A549 (cell line): ENCODE results near the gene RAP1GAP2. TPM values are rescaled to one million over a fixed set of nuclear protein-coding genes. Genes with fewer than 3 reads are reported as not detected.

Source experiments
- ATAC-seq, 2 experiments: fragments of 200-7000 bp in 1 of 2; fragments of >200 bp in 1 of 2; cut with Nextera tagmentation in 1 of 2; cut with Tn5 transposase in 1 of 2; 3 replicates each; pipeline versions ENCODE4 v1.8.0 to v1.9.1; 2018 to 2020; ENCODE audit warnings: mild to moderate bottlenecking in 1 of 2, moderate library complexity in 1 of 2
- CTCF ChIA-PET: fragments of 300-600 bp; sonication (Branson Sonifier 250); formaldehyde crosslinking; extraction: SDS; loops from one replicate; lab custom pipeline; 2021; ENCODE audit warnings: antibody characterized with exemption, inconsistent platforms; lab: Yijun Ruan, JAX
- POLR2A ChIA-PET: fragments of 350-600 bp; formaldehyde crosslinking; extraction: SDS; loops from one replicate; lab custom pipeline; 2021; ENCODE audit warnings: antibody characterized with exemption, inconsistent platforms; lab: Yijun Ruan, JAX
- DNase-seq, 2 experiments: peaks; one replicate each; pipeline versions ENCODE4 v3.0.0 to v3.0.0-alpha.2; 2011 to 2016; ENCODE audit warnings: low read depth in 1 of 2, low spot score in 1 of 2
- FAIRE-seq: peaks from 2 replicates; lab custom pipeline; 2011; peaks lifted over from hg19 to GRCh38; lab: Jason Lieb, UNC
- H3K27ac ChIP-seq, 2 experiments: fragments of >200 bp; sonication (Bioruptor Twin); formaldehyde crosslinking; 3 replicates each; pipeline ENCODE4 v1.5.1; 2016 to 2017
- H3K4me1 ChIP-seq: fragments of >200 bp; sonication (Bioruptor Twin); formaldehyde crosslinking; 3 replicates; pipeline ENCODE4 v1.6.1; 2016
- H3K4me2 ChIP-seq: fragments of >200 bp; sonication (Bioruptor Twin); formaldehyde crosslinking; 3 replicates; pipeline ENCODE4 v1.6.1; 2016
- H3K4me3 ChIP-seq: fragments of >200 bp; sonication (Bioruptor Twin); formaldehyde crosslinking; 3 replicates; pipeline ENCODE4 v1.5.1; 2016
- H3K9me3 ChIP-seq: fragments of >200 bp; sonication (Bioruptor Twin); formaldehyde crosslinking; 3 replicates; pipeline ENCODE4 v1.6.1; 2016
- BCL3 ChIP-seq: fragments of >200 bp; sonication (Bioruptor Twin); formaldehyde crosslinking; IDR thresholded peaks from 3 replicates; pipeline ENCODE4 v1.6.1; 2016
- CTCF ChIP-seq: fragments of >200 bp; sonication (Bioruptor Twin); formaldehyde crosslinking; IDR thresholded peaks from 3 replicates; pipeline ENCODE4 v1.5.1; 2016
- EP300 ChIP-seq, 2 experiments: fragments of >200 bp; sonication (Bioruptor Twin); formaldehyde crosslinking; IDR thresholded peaks; 2 replicates in 1 of 2; 3 replicates in 1 of 2; pipeline ENCODE4 v1.6.1; 2016 to 2017
- FOSL2 ChIP-seq, 2 experiments: fragments of 450-650 bp in 1 of 2; fragments of >200 bp in 1 of 2; sonication (Bioruptor Twin) in 1 of 2; formaldehyde crosslinking; IDR thresholded peaks; 2 replicates each; pipeline versions ENCODE4 v1.5.0 to v1.6.1; 2016 to 2020; ENCODE audit warnings: mild to moderate bottlenecking in 1 of 2, moderate library complexity in 1 of 2
- GATA3 ChIP-seq: IDR thresholded peaks from 2 replicates; pipeline ENCODE4 v1.6.1; 2012; ENCODE audit warnings: borderline replicate concordance
- HMGXB4 ChIP-seq: fragments of 250-450 bp; sonication (Bioruptor Pico); IDR thresholded peaks from 2 replicates; pipeline ENCODE4 v1.5.0; 2021; ENCODE audit warnings: mild to moderate bottlenecking, moderate library complexity, borderline replicate concordance
- HOXB13 ChIP-seq: fragments of 250-450 bp; sonication (Bioruptor Pico); IDR thresholded peaks from 2 replicates; pipeline ENCODE4 v1.5.0; 2020; ENCODE audit warnings: low read depth, mild to moderate bottlenecking, moderate library complexity
- HOXB5 ChIP-seq: fragments of 250-450 bp; sonication (Bioruptor Pico); IDR thresholded peaks from 2 replicates; pipeline ENCODE4 v1.5.0; 2020; ENCODE audit warnings: mild to moderate bottlenecking, moderate library complexity
- JUNB ChIP-seq: fragments of >200 bp; sonication (Bioruptor Twin); formaldehyde crosslinking; IDR thresholded peaks from 2 replicates; pipeline ENCODE4 v1.6.1; 2016
- KDM1A ChIP-seq: fragments of 200-600 bp; sonication (generic); IDR thresholded peaks from 2 replicates; pipeline ENCODE4 v1.6.1; 2016; ENCODE audit warnings: low read depth, mild to moderate bottlenecking
- MAFK ChIP-seq: fragments of 450-650 bp; IDR thresholded peaks from 2 replicates; pipeline ENCODE4 v1.6.1; 2014; ENCODE audit not compliant: partially characterized antibody
- NFE2L2 ChIP-seq: fragments of 150-350 bp; conservative IDR thresholded peaks from 2 replicates; pipeline ENCODE4 v1.6.1; 2014; ENCODE audit warnings: low read length
- PHF8 ChIP-seq: fragments of 200-600 bp; sonication (generic); IDR thresholded peaks from 2 replicates; pipeline ENCODE4 v1.6.1; 2016; ENCODE audit warnings: low read depth, mild to moderate bottlenecking, antibody characterized with exemption, moderate library complexity, borderline replicate concordance
- POLR2A ChIP-seq: IDR thresholded peaks from 2 replicates; pipeline ENCODE4 v1.6.1; 2012; ENCODE audit warnings: mild to moderate bottlenecking, low read length
- RAD21 ChIP-seq, 2 experiments: fragments of >200 bp in 1 of 2; sonication (Bioruptor Twin) in 1 of 2; formaldehyde crosslinking in 1 of 2; IDR thresholded peaks in 1 of 2; conservative IDR thresholded peaks in 1 of 2; 2 replicates in 1 of 2; 3 replicates in 1 of 2; pipeline ENCODE4 v1.6.1; 2012 to 2018; ENCODE audit warnings: inconsistent platforms in 1 of 2
- REST ChIP-seq: fragments of 200-600 bp; sonication (generic); IDR thresholded peaks from 2 replicates; pipeline ENCODE4 v1.6.1; 2016; ENCODE audit warnings: antibody characterized with exemption, mild to moderate bottlenecking, moderate library complexity
- SREBF2 ChIP-seq: fragments of 450-650 bp; IDR thresholded peaks from 2 replicates; pipeline ENCODE4 v1.6.1; 2014; ENCODE audit warnings: mild to moderate bottlenecking, moderate library complexity
- TFCP2L1 ChIP-seq: fragments of 250-450 bp; sonication (Bioruptor Pico); IDR thresholded peaks from 2 replicates; pipeline ENCODE4 v1.5.0; 2021; ENCODE audit warnings: mild to moderate bottlenecking
- TP53 ChIP-seq: fragments of 250-450 bp; sonication (Bioruptor Pico); IDR thresholded peaks from 2 replicates; pipeline ENCODE4 v1.5.0; 2021; ENCODE audit warnings: mild to moderate bottlenecking, moderate library complexity
- ZC3H11A ChIP-seq: fragments of 450-650 bp; IDR thresholded peaks from 2 replicates; pipeline ENCODE4 v1.6.1; 2014; ENCODE audit warnings: antibody characterized with exemption, mild to moderate bottlenecking
- ZNF302 ChIP-seq: fragments of 250-450 bp; sonication (Bioruptor Pico); IDR thresholded peaks from 2 replicates; pipeline ENCODE4 v1.9.0; 2021; ENCODE audit warnings: inconsistent platforms, mild to moderate bottlenecking, moderate library complexity
- WGBS: methylation state at CpG from one replicate; pipeline ENCODE4 v1.1.6; 2017; ENCODE audit errors: missing lambda C conversion rate; 5-methylcytosine and 5-hydroxymethylcytosine counted together
- polyA plus RNA-seq, 4 experiments: library from polyadenylated mRNA; depleted of rRNA in 3 of 4; stranded (reverse); fragments of >200 nt; fragmentation: RNase III in 1 of 4; extraction: RNeasy Plus Mini Kit Qiagen cat#74134 plus additional on column Dnase treatment in 1 of 4; gene quantifications; 2 replicates in 3 of 4; 3 replicates in 1 of 4; pipeline ENCODE4 v1.2.3, GENCODE V29; 2011 to 2017

The RAP1GAP2 gene
- polyA plus RNA-seq, 2 of the 4 experiments (the other 2 are of a cell fraction), result 8.3 to 20.8 TPM

- no peak for DNase-seq
- WGBS, result 89% methylated on average over 8 of the region's 8 CpGs
- no peak for FAIRE-seq
- H3K27ac ChIP-seq, result 0 out of 6 replicates have a peak overlapping the region, but pooled peaks of 1 of the 2 experiments have one; percentile 4
- peaks cover 18% of the 10 kb centered on the region for H3K4me1 ChIP-seq
- TF ChIP-seq NFE2L2 (no peak), TFCP2L1 (no peak), TP53 (CRISPR knock-in tag) (no peak), KDM1A (no peak), POLR2A (no peak), EP300 (IDR thresholded peaks at IDR 0.05) (no peak), ZC3H11A (no peak), HMGXB4 (CRISPR knock-in tag) (no peak), ZNF302 (no peak), REST (no peak), MAFK (no peak), HOXB5 (CRISPR knock-in tag) (no peak), CTCF (no peak), PHF8 (no peak), JUNB (no peak)
- POLR2A ChIA-PET, result interaction anchor here (1.4 kb wide), 1 partner anchor 23 kb away, joined by 3 read pairs; no protein-coding TSS in a partner anchor
- H3K4me3 ChIP-seq, result no peak overlapping the region
- CTCF ChIA-PET, result interaction anchor here (0.8 to 5.3 kb wide), 6 partner anchors 20 to 140 kb away, joined by 3 to 30 read pairs (median 6); no protein-coding TSS in a partner anchor
- H3K9me3 ChIP-seq, result no peaks in the 10 kb centered on the region
- H3K4me2 ChIP-seq, result no peak overlapping the region
- ATAC-seq, result no peak
These were observed 76.0 kb downstream of the RAP1GAP2 start for GRCh38 chr17:2872282-2872681.

- TF ChIP-seq RAD21 (conservative IDR thresholded peaks at IDR 0.05 in 1 of 2, IDR thresholded peaks at IDR 0.05 in 1 of 2), result no peak
- no peak for TF ChIP-seq HMGXB4 (CRISPR knock-in tag)
- no peak for TF ChIP-seq GATA3
- TF ChIP-seq BCL3, result no peak
- TF ChIP-seq SREBF2, result no peak
- no peak for TF ChIP-seq HOXB13 (CRISPR knock-in tag)
- TF ChIP-seq ZNF302, result no peak
- TF ChIP-seq FOSL2 (IDR thresholded peaks at IDR 0.05), result no peak
- TF ChIP-seq FOSL2 (CRISPR knock-in tag; IDR thresholded peaks at IDR 0.05), result no peak
- no peak for FAIRE-seq
- DNase-seq, result peak in 1 of 2 experiments; percentile 48
- POLR2A ChIA-PET, result no interaction called here
- 29% methylated on average over 5 of the region's 5 CpGs for WGBS
- no peak overlapping the region for H3K4me3 ChIP-seq
- no peaks in the 10 kb centered on the region for H3K9me3 ChIP-seq
- CTCF ChIA-PET, result interaction anchor here (0.7 to 5.3 kb wide), 10 partner anchors 10 to 139 kb away, joined by 3 to 30 read pairs (median 4); no protein-coding TSS in a partner anchor
- H3K4me1 ChIP-seq, result peaks cover 8% of the 10 kb centered on the region; the same call in 2 of the 3 replicates
- peak in 1 of 2 experiments; percentile 61; a peak in 4 of 6 replicates for ATAC-seq
- 0 out of 3 replicates have a peak overlapping the region, but pooled peaks have one; percentile 3 for H3K4me2 ChIP-seq
- H3K27ac ChIP-seq, result peak overlapping the region in 1 of 2 experiments; percentile 5; a peak in 1 of 6 replicates
These were observed 78.0 kb downstream of the RAP1GAP2 start for GRCh38 chr17:2874189-2874686.
